CD4-positive, alpha-beta T cell treated with Interleukin-21 for 1 hour (primary cell): Measurements from ENCODE around the gene LRRTM4.
"Not testable (repeated sequence)": the region's sequence is repeated elsewhere in the genome, so short reads cannot be mapped to it uniquely, and the experiment has no call there.

Source experiments
- DNase-seq: peaks from one replicate; pipeline ENCODE4 v3.0.0-alpha.2; 2020

The LRRTM4 gene

GRCh38 chr2:76829374-76830234, 692.6 kb downstream of the LRRTM4 start:
- DNase-seq, result no peak

- DNase-seq, result no peak
Measured at GRCh38 chr2:76826691-76827090, 695.5 kb downstream of the LRRTM4 start.

- DNase-seq, result no peak
Measured at GRCh38 chr2:76825140-76825970, 696.8 kb downstream of the LRRTM4 start.

GRCh38 chr2:76821731-76822130, 700.4 kb downstream of the LRRTM4 start:
- no peak for DNase-seq

- no peak for DNase-seq
Measured at GRCh38 chr2:76813084-76813483, 709.1 kb downstream of the LRRTM4 start.

GRCh38 chr2:76812156-76812555, 710.0 kb downstream of the LRRTM4 start:
- DNase-seq, result no peak

- DNase-seq, result no peak
Measured at GRCh38 chr2:76809136-76809535, 713.0 kb downstream of the LRRTM4 start.

- no peak for DNase-seq
Measured at GRCh38 chr2:76808732-76809131, 713.4 kb downstream of the LRRTM4 start.

GRCh38 chr2:76793647-76794334, 728.4 kb downstream of the LRRTM4 start:
- no peak for DNase-seq

- not testable (repeated sequence) for DNase-seq
Measured at GRCh38 chr2:76781313-76781712, 740.9 kb downstream of the LRRTM4 start.

- no peak for DNase-seq
Measured at GRCh38 chr2:76763276-76763675, 758.9 kb downstream of the LRRTM4 start.

- DNase-seq, result no peak
Measured at GRCh38 chr2:76760367-76760704, 761.8 kb downstream of the LRRTM4 start.

GRCh38 chr2:76759634-76760366, 762.4 kb downstream of the LRRTM4 start:
- no peak for DNase-seq

- DNase-seq, result no peak
Measured at GRCh38 chr2:76752506-76752905, 769.7 kb downstream of the LRRTM4 start.

GRCh38 chr2:76749858-76750257, 772.3 kb downstream of the LRRTM4 start:
- DNase-seq, result no peak

- DNase-seq, result no peak
Measured at GRCh38 chr2:76748581-76749296, 773.4 kb downstream of the LRRTM4 start.

GRCh38 chr2:76745605-76746004, 776.6 kb downstream of the LRRTM4 start:
- no peak for DNase-seq

- no peak for DNase-seq
Measured at GRCh38 chr2:76737607-76738006, 784.6 kb downstream of the LRRTM4 start.

GRCh38 chr2:76733736-76734135, 788.4 kb downstream of the LRRTM4 start:
- DNase-seq, result no peak

- DNase-seq, result no peak
Measured at GRCh38 chr2:76731157-76731556, 791.0 kb downstream of the LRRTM4 start.

- no peak for DNase-seq
Measured at GRCh38 chr2:76730021-76730420, 792.2 kb downstream of the LRRTM4 start.

- DNase-seq, result no peak
Measured at GRCh38 chr2:76721226-76721625, 801.0 kb downstream of the LRRTM4 start.
